Astrocyte (in vitro differentiated cells and primary cell): ENCODE results near the gene OSBPL6.

Experiments
- EZH2 ChIP-seq: IDR thresholded peaks from 2 replicates; pipeline ENCODE4 v1.6.1; 2012; ENCODE audit warnings: mild to moderate bottlenecking, low read length, inconsistent platforms; ENCODE audit not compliant: insufficient read depth
- TF ChIP-seq, protein P1 (sequence below): IDR thresholded peaks from 2 replicates; pipeline ENCODE4 v1.5.1; 2011; ENCODE audit warnings: low read depth, mild to moderate bottlenecking, inconsistent platforms, low read length, moderate library complexity; ENCODE audit not compliant: insufficient read depth

DNA sequence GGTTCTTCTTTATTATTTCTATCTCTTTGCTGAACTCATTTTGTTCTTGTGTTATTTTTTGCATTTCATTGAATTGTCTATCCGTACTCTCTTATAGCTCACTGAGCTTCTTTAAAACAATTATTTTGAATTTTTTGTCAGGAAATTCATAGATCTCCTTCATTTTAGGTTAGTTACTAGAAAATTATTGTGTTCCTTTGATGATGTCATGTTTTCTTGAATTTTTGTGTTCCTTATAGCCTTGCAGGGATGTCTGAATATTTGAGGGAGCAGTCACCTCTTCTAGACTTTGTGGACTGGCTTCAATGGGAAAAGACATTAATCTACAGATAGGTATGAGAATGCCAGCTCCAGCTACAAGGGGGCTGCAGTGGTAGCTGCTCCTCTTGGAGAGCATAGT, 20.7 kb upstream of the OSBPL6 start:
- TF ChIP-seq EZH2 = no peak
- TF ChIP-seq, protein P1, sequence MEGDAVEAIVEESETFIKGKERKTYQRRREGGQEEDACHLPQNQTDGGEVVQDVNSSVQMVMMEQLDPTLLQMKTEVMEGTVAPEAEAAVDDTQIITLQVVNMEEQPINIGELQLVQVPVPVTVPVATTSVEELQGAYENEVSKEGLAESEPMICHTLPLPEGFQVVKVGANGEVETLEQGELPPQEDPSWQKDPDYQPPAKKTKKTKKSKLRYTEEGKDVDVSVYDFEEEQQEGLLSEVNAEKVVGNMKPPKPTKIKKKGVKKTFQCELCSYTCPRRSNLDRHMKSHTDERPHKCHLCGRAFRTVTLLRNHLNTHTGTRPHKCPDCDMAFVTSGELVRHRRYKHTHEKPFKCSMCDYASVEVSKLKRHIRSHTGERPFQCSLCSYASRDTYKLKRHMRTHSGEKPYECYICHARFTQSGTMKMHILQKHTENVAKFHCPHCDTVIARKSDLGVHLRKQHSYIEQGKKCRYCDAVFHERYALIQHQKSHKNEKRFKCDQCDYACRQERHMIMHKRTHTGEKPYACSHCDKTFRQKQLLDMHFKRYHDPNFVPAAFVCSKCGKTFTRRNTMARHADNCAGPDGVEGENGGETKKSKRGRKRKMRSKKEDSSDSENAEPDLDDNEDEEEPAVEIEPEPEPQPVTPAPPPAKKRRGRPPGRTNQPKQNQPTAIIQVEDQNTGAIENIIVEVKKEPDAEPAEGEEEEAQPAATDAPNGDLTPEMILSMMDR = no peak
